SH-SY5Y (cell line): ENCODE measurements around the gene HOXB5.

Experiments
- GATA2 ChIP-seq: IDR thresholded peaks from 2 replicates; pipeline ENCODE4 v1.6.1; 2011; ENCODE audit warnings: mild to moderate bottlenecking, low read depth, low read length
- GATA3 ChIP-seq: IDR thresholded peaks from 2 replicates; pipeline ENCODE4 v1.6.1; 2011; ENCODE audit warnings: low read depth, mild to moderate bottlenecking, low read length, moderate library complexity

Gene HOXB5

GRCh38 chr17:48567209-48567608 lies 26.4 kb downstream of the HOXB5 start:
- TF ChIP-seq GATA2 (no peak), GATA3 (no peak)

GRCh38 chr17:48566717-48567116 lies 26.9 kb downstream of the HOXB5 start:
- no peak for TF ChIP-seq GATA3
- no peak for TF ChIP-seq GATA2

- TF ChIP-seq GATA2, result no peak
- no peak for TF ChIP-seq GATA3
Observed at GRCh38 chr17:48565925-48566710, 27.5 kb downstream of the HOXB5 start.

- TF ChIP-seq GATA2, result no peak
- TF ChIP-seq GATA3, result no peak
Observed at GRCh38 chr17:48565022-48565554, 28.5 kb downstream of the HOXB5 start.

GRCh38 chr17:48564188-48565021 lies 29.2 kb downstream of the HOXB5 start:
- TF ChIP-seq GATA3, result no peak
- TF ChIP-seq GATA2, result no peak

GRCh38 chr17:48563867-48564187 lies 29.8 kb downstream of the HOXB5 start:
- TF ChIP-seq GATA2, result no peak
- TF ChIP-seq GATA3, result no peak

GRCh38 chr17:48563385-48563838 lies 30.2 kb downstream of the HOXB5 start:
- TF ChIP-seq GATA2, result no peak
- TF ChIP-seq GATA3, result no peak

- TF ChIP-seq GATA3 (no peak), GATA2 (no peak)
Observed at GRCh38 chr17:48562934-48563333, 30.6 kb downstream of the HOXB5 start.

GRCh38 chr17:48561884-48562810 lies 31.4 kb downstream of the HOXB5 start:
- no peak for TF ChIP-seq GATA3
- no peak for TF ChIP-seq GATA2

GRCh38 chr17:48559840-48560817 lies 33.5 kb downstream of the HOXB5 start:
- TF ChIP-seq GATA2 (no peak), GATA3 (no peak)

GRCh38 chr17:48559122-48559839 lies 34.3 kb downstream of the HOXB5 start:
- TF ChIP-seq GATA3 (no peak), GATA2 (no peak)

- TF ChIP-seq GATA3, result no peak
- no peak for TF ChIP-seq GATA2
Observed at GRCh38 chr17:48558831-48559121, 34.8 kb downstream of the HOXB5 start.
